ENCODE data around the gene ZNF536.
"Not testable (repeated sequence)": the region's sequence is repeated elsewhere in the genome, so short reads cannot be mapped to it uniquely, and the experiment has no call there.

ZNF536 gene

GRCh38 chr19:30411714-30412113 lies 39.5 kb downstream of the ZNF536 start:
- Histone ChIP-seq H3K4me3 (ENCODE audit: low read length) (no peak overlapping the region), H3K9ac (ENCODE audit: low read length) (no peak overlapping the region), H3K36me3 (ENCODE audit: control insufficient read depth, insufficient read depth, low read length, severe bottlenecking) (no peaks in the 10 kb centered on the region), H3K27me3 (replicated peaks; ENCODE audit: control insufficient read depth, insufficient read depth, low read length) (no peaks in the 10 kb centered on the region), H3K4me1 (ENCODE audit: control insufficient read depth, insufficient read depth, low read length) (no peaks in the 10 kb centered on the region), H3K9me3 (ENCODE audit: control insufficient read depth, low read length) (no peaks in the 10 kb centered on the region)
- DNase-seq (ENCODE audit: low read depth) = no peak

- Histone ChIP-seq H3K4me3 (ENCODE audit: low read length) (no peak overlapping the region), H3K27me3 (replicated peaks; ENCODE audit: control insufficient read depth, insufficient read depth, low read length) (peaks cover 3% of the 10 kb centered on the region), H3K36me3 (ENCODE audit: control insufficient read depth, insufficient read depth, low read length, severe bottlenecking) (no peaks in the 10 kb centered on the region), H3K9me3 (ENCODE audit: control insufficient read depth, low read length) (no peaks in the 10 kb centered on the region), H3K4me1 (ENCODE audit: control insufficient read depth, insufficient read depth, low read length) (no peaks in the 10 kb centered on the region), H3K9ac (ENCODE audit: low read length) (no peak overlapping the region)
- DNase-seq (ENCODE audit: low read depth) = no peak
These were observed 44.2 kb downstream of the ZNF536 start for GRCh38 chr19:30416375-30416774.

- not testable (repeated sequence) for H3K27me3 ChIP-seq (replicated peaks; ENCODE audit: control insufficient read depth, insufficient read depth, low read length); H3K9me3 ChIP-seq (ENCODE audit: control insufficient read depth, low read length); H3K36me3 ChIP-seq (ENCODE audit: control insufficient read depth, insufficient read depth, low read length, severe bottlenecking); H3K4me1 ChIP-seq (ENCODE audit: control insufficient read depth, insufficient read depth, low read length); H3K9ac ChIP-seq (ENCODE audit: low read length); H3K4me3 ChIP-seq (ENCODE audit: low read length); DNase-seq (ENCODE audit: low read depth)
These were observed 45.0 kb downstream of the ZNF536 start for GRCh38 chr19:30417166-30417565.

- H3K9me3 ChIP-seq (ENCODE audit: control insufficient read depth, low read length) = no peaks in the 10 kb centered on the region
- DNase-seq (ENCODE audit: low read depth) = no peak
- H3K27me3 ChIP-seq (replicated peaks; ENCODE audit: control insufficient read depth, insufficient read depth, low read length) = peaks cover 3% of the 10 kb centered on the region
- no peaks in the 10 kb centered on the region for H3K36me3 ChIP-seq (ENCODE audit: control insufficient read depth, insufficient read depth, low read length, severe bottlenecking)
- H3K4me1 ChIP-seq (ENCODE audit: control insufficient read depth, insufficient read depth, low read length) = no peaks in the 10 kb centered on the region
- H3K9ac ChIP-seq (ENCODE audit: low read length) = no peak overlapping the region
- no peak overlapping the region for H3K4me3 ChIP-seq (ENCODE audit: low read length)
These were observed 47.5 kb downstream of the ZNF536 start for GRCh38 chr19:30419568-30420180.

GRCh38 chr19:30420316-30420715 lies 48.1 kb downstream of the ZNF536 start:
- no peaks in the 10 kb centered on the region for H3K4me1 ChIP-seq (ENCODE audit: control insufficient read depth, insufficient read depth, low read length)
- DNase-seq (ENCODE audit: low read depth) = no peak
- H3K9me3 ChIP-seq (ENCODE audit: control insufficient read depth, low read length) = no peaks in the 10 kb centered on the region
- no peak overlapping the region for H3K9ac ChIP-seq (ENCODE audit: low read length)
- H3K27me3 ChIP-seq (replicated peaks; ENCODE audit: control insufficient read depth, insufficient read depth, low read length) = peaks cover 3% of the 10 kb centered on the region
- H3K4me3 ChIP-seq (ENCODE audit: low read length) = no peak overlapping the region
- no peaks in the 10 kb centered on the region for H3K36me3 ChIP-seq (ENCODE audit: control insufficient read depth, insufficient read depth, low read length, severe bottlenecking)

GRCh38 chr19:30420881-30421280 lies 48.7 kb downstream of the ZNF536 start:
- Histone ChIP-seq H3K4me3 (ENCODE audit: low read length) (no peak overlapping the region), H3K27me3 (replicated peaks; ENCODE audit: control insufficient read depth, insufficient read depth, low read length) (peaks cover 3% of the 10 kb centered on the region), H3K9ac (ENCODE audit: low read length) (no peak overlapping the region), H3K36me3 (ENCODE audit: control insufficient read depth, insufficient read depth, low read length, severe bottlenecking) (no peaks in the 10 kb centered on the region), H3K9me3 (ENCODE audit: control insufficient read depth, low read length) (no peaks in the 10 kb centered on the region), H3K4me1 (ENCODE audit: control insufficient read depth, insufficient read depth, low read length) (no peaks in the 10 kb centered on the region)
- DNase-seq (ENCODE audit: low read depth) = no peak

- Histone ChIP-seq H3K4me1 (ENCODE audit: control insufficient read depth, insufficient read depth, low read length) (no peaks in the 10 kb centered on the region), H3K9ac (ENCODE audit: low read length) (no peak overlapping the region), H3K9me3 (ENCODE audit: control insufficient read depth, low read length) (no peaks in the 10 kb centered on the region), H3K27me3 (replicated peaks; ENCODE audit: control insufficient read depth, insufficient read depth, low read length) (peaks cover 6% of the 10 kb centered on the region), H3K36me3 (ENCODE audit: control insufficient read depth, insufficient read depth, low read length, severe bottlenecking) (no peaks in the 10 kb centered on the region), H3K4me3 (ENCODE audit: low read length) (no peak overlapping the region)
- DNase-seq (ENCODE audit: low read depth) = no peak
These were observed 49.4 kb downstream of the ZNF536 start for GRCh38 chr19:30421571-30421970.

- Histone ChIP-seq H3K36me3 (ENCODE audit: control insufficient read depth, insufficient read depth, low read length, severe bottlenecking) (no peaks in the 10 kb centered on the region), H3K4me1 (ENCODE audit: control insufficient read depth, insufficient read depth, low read length) (no peaks in the 10 kb centered on the region), H3K27me3 (replicated peaks; ENCODE audit: control insufficient read depth, insufficient read depth, low read length) (peaks cover 6% of the 10 kb centered on the region), H3K9me3 (ENCODE audit: control insufficient read depth, low read length) (no peaks in the 10 kb centered on the region), H3K9ac (ENCODE audit: low read length) (no peak overlapping the region), H3K4me3 (ENCODE audit: low read length) (no peak overlapping the region)
- DNase-seq (ENCODE audit: low read depth) = no peak
These were observed 51.3 kb downstream of the ZNF536 start for GRCh38 chr19:30423481-30423880.

GRCh38 chr19:30425885-30426838 lies 54.0 kb downstream of the ZNF536 start:
- H3K27me3 ChIP-seq (replicated peaks; ENCODE audit: control insufficient read depth, insufficient read depth, low read length) = peaks cover 4% of the 10 kb centered on the region
- no peaks in the 10 kb centered on the region for H3K4me1 ChIP-seq (ENCODE audit: control insufficient read depth, insufficient read depth, low read length)
- no peak overlapping the region for H3K4me3 ChIP-seq (ENCODE audit: low read length)
- no peak for DNase-seq (ENCODE audit: low read depth)
- H3K9me3 ChIP-seq (ENCODE audit: control insufficient read depth, low read length) = no peaks in the 10 kb centered on the region
- no peaks in the 10 kb centered on the region for H3K36me3 ChIP-seq (ENCODE audit: control insufficient read depth, insufficient read depth, low read length, severe bottlenecking)
- no peak overlapping the region for H3K9ac ChIP-seq (ENCODE audit: low read length)

- Histone ChIP-seq H3K9me3 (ENCODE audit: control insufficient read depth, low read length) (no peaks in the 10 kb centered on the region), H3K27me3 (replicated peaks; ENCODE audit: control insufficient read depth, insufficient read depth, low read length) (peaks cover 4% of the 10 kb centered on the region), H3K36me3 (ENCODE audit: control insufficient read depth, insufficient read depth, low read length, severe bottlenecking) (no peaks in the 10 kb centered on the region), H3K4me3 (ENCODE audit: low read length) (no peak overlapping the region), H3K9ac (ENCODE audit: low read length) (no peak overlapping the region), H3K4me1 (ENCODE audit: control insufficient read depth, insufficient read depth, low read length) (no peaks in the 10 kb centered on the region)
- no peak for DNase-seq (ENCODE audit: low read depth)
These were observed 54.7 kb downstream of the ZNF536 start for GRCh38 chr19:30426864-30427263.

- H3K9me3 ChIP-seq (ENCODE audit: control insufficient read depth, low read length) = no peaks in the 10 kb centered on the region
- peaks cover 4% of the 10 kb centered on the region for H3K27me3 ChIP-seq (replicated peaks; ENCODE audit: control insufficient read depth, insufficient read depth, low read length)
- DNase-seq (ENCODE audit: low read depth) = no peak
- no peak overlapping the region for H3K4me3 ChIP-seq (ENCODE audit: low read length)
- no peaks in the 10 kb centered on the region for H3K36me3 ChIP-seq (ENCODE audit: control insufficient read depth, insufficient read depth, low read length, severe bottlenecking)
- H3K9ac ChIP-seq (ENCODE audit: low read length) = no peak overlapping the region
- no peaks in the 10 kb centered on the region for H3K4me1 ChIP-seq (ENCODE audit: control insufficient read depth, insufficient read depth, low read length)
These were observed 56.0 kb downstream of the ZNF536 start for GRCh38 chr19:30428092-30428680.

Measured in adipocyte (in vitro differentiated cells).